ENCODE data around the gene ARF1. TPM values are rescaled to one million over a fixed set of nuclear protein-coding genes. Genes with fewer than 3 reads are reported as not detected.

Gene ARF1
- total RNA-seq (2014; rRNA removed; shearing (Covaris generic)) = 259 and 295 TPM in 2 replicates

GRCh38 chr1:228082214-228082917 is at the start of gene ARF1:
ARF1 (plus strand) TSS chr1:228082708; CDS start chr1:228097115, 14,407 bp downstream.

GRCh38 chr1:228102791-228103620 is 20.5 kb downstream of the ARF1 start, which contains the start of gene C1orf35:
C1orf35 (minus strand) TSS chr1:228103325; CDS start chr1:228103227, 98 bp downstream.

DNA sequence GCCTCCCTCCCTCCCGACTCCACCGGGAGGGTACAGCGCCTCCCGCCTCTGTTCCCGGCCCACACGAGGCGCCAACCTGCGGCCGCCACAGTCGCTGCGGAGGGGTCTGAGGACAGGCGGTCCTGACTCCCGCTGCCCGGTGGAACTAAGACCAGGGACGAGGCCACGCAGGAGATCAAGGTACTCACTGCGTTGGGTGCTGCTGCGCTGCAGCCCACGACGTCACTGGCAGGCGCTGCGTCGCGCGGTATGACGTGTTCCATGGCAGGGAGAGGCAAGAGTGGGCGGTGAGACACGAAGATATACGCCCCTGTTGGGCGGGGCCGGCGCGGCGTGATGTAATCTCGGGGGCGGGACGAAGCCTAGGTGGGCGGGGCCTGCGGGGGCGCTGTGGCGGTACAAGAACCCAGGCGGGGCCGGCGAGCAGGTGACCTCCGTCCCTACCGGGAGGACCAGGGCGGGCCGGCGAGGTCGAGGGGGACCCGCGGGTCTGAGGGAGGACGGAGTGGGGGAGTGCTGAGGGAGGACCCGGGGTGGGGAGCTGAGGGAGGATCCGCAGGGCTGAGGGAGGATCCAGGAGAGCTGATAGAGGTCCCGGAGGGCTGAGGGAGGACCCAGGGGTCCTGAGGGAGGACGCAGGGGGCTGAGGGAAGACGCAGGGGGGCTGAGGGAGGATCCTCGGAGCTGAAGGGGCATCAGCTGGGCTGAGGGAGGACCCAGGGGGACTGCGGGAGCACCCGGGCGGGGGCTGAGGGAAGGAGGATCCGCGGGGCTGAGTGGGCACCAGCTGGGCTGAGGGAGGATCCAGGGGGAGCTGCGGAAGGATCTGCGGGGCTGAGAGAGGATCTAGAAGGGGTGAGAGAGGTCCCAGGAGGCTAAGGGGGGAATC is 26.8 kb downstream of the ARF1 start, which contains the start of gene MRPL55:
Gene MRPL55 (minus strand): TSS at position 227 of the 889 bp plus-strand sequence. CDS start 1,039 bp downstream, outside the sequence.

GRCh38 chr1:228139931-228140723 is 57.6 kb downstream of the ARF1 start, which contains the start of gene GUK1:
GUK1 (plus strand) TSS chr1:228140279; CDS start chr1:228140303, 24 bp downstream.

Small RNAs within 50 kb of the gene (small RNA-seq; reads per million reads assigned to genes)
- gene AL359510.1 = not detected

Other genes with a start within 250 kb of the ARF1 start
- gene WNT9A, start 134.8 kb upstream of the ARF1 start, total RNA-seq (2014; rRNA removed; shearing (Covaris generic)) = 0.72 and 0.83 TPM in 2 replicates
- not detected in 2 replicates for gene WNT3A, start 75.7 kb upstream of the ARF1 start, total RNA-seq (2014; rRNA removed; shearing (Covaris generic))
- gene C1orf35, start 20.6 kb downstream of the ARF1 start, total RNA-seq (2014; rRNA removed; shearing (Covaris generic)) = 32.0 and 34.4 TPM in 2 replicates
- 121 and 136 TPM in 2 replicates for gene MRPL55, start 26.6 kb downstream of the ARF1 start, total RNA-seq (2014; rRNA removed; shearing (Covaris generic))
- 342 and 456 TPM in 2 replicates for gene GUK1, start 57.6 kb downstream of the ARF1 start, total RNA-seq (2014; rRNA removed; shearing (Covaris generic))
- gene GJC2, start 67.2 kb downstream of the ARF1 start, total RNA-seq (2014; rRNA removed; shearing (Covaris generic)) = 3.1 and 3.3 TPM in 2 replicates
- gene IBA57, start 83.1 kb downstream of the ARF1 start, total RNA-seq (2014; rRNA removed; shearing (Covaris generic)) = 9.6 and 10.7 TPM in 2 replicates
- gene OBSCN, start 125.3 kb downstream of the ARF1 start, total RNA-seq (2014; rRNA removed; shearing (Covaris generic)) = 3.3 and 3.6 TPM in 2 replicates

Measured in A375 (cell line).